ENCODE measurements around the gene MAGEA9.
"Not testable (repeated sequence)": the region's sequence is repeated elsewhere in the genome, so short reads cannot be mapped to it uniquely, and the experiment has no call there.

DNA sequence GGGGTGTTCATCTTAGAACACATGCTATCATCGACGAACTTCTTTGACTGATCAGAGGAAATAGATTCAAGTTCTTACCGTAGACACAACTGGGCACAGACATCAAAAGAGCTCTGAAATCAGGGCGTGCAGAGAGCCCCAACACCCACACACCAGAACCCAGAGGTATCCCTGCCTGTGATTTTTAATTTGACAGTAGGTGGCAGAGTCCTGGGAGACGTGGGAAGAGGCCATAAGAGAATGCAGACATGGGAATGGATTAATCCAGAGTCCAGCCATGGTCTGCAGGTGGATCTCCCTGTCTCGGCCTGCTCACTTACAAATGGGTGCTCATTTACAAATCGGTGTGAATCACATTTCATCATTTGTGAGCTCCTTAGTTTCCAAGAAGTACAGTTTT lies 3.7 kb upstream of the MAGEA9 start:
- TF ChIP-seq, protein P1, sequence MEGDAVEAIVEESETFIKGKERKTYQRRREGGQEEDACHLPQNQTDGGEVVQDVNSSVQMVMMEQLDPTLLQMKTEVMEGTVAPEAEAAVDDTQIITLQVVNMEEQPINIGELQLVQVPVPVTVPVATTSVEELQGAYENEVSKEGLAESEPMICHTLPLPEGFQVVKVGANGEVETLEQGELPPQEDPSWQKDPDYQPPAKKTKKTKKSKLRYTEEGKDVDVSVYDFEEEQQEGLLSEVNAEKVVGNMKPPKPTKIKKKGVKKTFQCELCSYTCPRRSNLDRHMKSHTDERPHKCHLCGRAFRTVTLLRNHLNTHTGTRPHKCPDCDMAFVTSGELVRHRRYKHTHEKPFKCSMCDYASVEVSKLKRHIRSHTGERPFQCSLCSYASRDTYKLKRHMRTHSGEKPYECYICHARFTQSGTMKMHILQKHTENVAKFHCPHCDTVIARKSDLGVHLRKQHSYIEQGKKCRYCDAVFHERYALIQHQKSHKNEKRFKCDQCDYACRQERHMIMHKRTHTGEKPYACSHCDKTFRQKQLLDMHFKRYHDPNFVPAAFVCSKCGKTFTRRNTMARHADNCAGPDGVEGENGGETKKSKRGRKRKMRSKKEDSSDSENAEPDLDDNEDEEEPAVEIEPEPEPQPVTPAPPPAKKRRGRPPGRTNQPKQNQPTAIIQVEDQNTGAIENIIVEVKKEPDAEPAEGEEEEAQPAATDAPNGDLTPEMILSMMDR (IDR thresholded peaks at IDR 0.05), result not testable (repeated sequence)
- not testable (repeated sequence) for TF ChIP-seq POLR2A (IDR thresholded peaks at IDR 0.05)

All from tibial nerve (tissue), 3 donors.